HG03039 (cell line): Measurements from ENCODE around the gene CORO6.
"Not testable (repeated sequence)": the region's sequence is repeated elsewhere in the genome, so short reads cannot be mapped to it uniquely, and the experiment has no call there.

Experiments
- ATAC-seq: cut with Tn5 transposase; IDR thresholded peaks from one replicate; pipeline ENCODE4 v1.9.1; 2021; ENCODE audit warnings: mild to moderate bottlenecking, moderate library complexity; ENCODE audit not compliant: unreplicated experiment

The CORO6 gene

DNA sequence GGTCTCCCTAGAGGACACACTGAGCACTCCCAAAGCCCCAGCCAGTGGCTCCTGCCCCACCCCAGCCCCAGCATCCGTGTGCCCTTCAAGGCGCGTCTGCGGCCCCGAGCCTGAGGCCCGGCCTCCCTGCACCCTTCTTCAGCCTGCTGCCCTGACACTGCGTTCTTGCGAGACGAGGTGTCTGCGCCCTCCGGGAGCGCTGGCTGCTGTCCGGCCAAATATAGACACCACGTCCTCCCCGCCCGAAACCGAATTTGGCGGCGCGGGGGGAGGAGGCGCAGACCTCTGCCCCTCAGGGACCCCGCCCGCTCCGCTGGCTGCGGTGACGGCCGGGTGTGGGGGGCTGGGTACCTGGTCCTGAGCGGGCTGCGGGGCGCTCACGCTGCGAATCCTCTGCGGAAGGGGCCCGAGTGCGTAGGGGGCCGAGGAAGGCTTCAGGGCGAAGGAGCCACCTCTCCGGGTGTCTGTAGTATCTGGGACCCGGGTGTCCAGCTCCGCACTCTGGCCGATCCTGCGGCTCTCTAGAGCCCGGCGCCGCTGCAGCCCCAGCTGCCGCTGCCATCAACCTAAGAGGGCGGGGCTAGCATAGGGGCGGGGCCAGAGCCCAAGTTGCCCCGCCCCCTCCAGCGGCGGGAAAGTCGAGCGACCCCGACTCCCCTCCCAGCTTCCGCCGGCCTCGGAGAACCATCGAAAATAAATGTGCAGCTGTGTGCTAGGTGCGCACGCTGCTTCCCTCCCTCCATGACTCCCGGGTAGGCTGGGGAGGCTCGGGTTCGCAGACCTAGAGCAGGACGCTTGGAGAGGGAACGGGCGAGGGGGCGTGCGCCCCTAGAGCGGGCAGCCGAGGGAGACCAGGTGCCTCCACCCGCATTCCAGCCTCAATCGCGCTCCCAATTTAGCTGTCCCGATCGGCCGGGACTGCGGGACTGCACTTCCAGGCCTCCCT, at the start of gene CORO6:
Gene CORO6 (minus strand): TSS at position 576 of the 946 bp plus-strand sequence. CDS start 1,491 bp downstream, outside the sequence.
- ATAC-seq = no peak

DNA sequence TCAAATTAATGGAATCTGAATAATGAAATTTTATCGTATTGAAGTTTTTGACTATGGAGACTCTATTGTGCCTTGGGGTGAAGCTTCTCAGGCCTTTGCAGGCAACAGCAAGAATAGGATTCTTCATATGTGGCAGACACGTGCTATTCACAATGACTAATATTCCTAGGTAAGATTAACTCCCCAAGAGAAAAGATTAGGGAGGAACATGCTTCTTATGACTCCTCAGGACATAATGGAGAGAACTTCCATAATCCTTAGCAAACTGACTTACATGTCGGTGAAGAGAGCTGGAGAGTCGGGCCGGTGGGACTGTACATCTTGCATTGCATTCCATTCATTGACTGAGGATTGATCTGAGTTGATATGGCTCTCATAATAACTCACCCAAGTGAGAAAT, 48.9 kb upstream of the CORO6 start:
- ATAC-seq = no peak

- ATAC-seq = no peak
Measured at GRCh38 chr17:29669266-29669665, 46.6 kb upstream of the CORO6 start.

- ATAC-seq = no peak
Measured at GRCh38 chr17:29667969-29668368, 45.3 kb upstream of the CORO6 start.

DNA sequence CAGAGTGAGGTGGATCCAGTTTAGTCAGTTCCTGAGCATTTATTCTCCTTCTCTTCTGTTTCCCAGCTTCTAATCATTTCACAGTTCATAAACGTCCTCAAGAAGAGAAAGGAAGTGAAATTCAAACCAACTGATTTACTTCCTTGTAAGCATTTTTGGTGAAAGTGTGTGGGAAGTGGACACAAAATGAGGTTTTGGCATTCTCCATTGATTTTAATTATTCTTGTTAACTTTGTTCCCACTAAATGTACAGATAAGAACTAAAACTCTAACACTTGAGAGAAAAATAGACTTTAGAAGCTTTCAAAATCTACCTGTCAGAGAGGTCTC, 42.7 kb upstream of the CORO6 start:
- no peak for ATAC-seq

DNA sequence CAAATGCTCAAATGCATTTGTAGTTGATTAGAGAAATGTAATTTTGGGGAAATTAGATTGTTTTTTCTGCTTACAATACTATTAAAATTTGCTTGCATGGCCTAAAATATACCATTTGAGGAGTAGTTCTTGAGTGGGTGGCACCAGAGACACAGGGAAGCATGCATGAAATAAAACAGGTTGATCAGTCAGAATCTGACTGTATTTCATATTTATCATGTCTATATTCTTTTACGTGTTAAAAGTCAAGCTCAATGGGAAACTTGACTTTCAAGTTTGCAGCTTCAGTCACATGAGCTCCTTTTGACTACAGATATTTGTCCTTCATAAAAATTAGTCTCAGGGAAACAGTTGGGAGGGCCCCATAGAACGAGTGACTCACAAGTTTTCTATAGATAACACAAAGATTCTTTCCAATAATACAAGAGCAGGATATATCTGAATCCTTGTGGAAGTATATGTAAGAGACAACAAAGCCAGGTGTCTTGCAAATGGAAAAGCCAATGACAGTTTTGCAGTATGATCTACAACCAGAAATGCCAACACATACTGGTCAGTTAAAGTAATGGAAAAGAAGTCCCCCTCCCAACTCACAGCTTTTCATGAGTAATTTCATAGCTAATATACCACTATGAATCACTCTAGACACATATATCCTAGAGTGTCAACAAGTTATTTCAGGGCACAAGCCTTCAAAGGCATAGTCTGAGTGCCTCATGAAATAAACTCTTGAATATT, 42.2 kb upstream of the CORO6 start:
- ATAC-seq = no peak

DNA sequence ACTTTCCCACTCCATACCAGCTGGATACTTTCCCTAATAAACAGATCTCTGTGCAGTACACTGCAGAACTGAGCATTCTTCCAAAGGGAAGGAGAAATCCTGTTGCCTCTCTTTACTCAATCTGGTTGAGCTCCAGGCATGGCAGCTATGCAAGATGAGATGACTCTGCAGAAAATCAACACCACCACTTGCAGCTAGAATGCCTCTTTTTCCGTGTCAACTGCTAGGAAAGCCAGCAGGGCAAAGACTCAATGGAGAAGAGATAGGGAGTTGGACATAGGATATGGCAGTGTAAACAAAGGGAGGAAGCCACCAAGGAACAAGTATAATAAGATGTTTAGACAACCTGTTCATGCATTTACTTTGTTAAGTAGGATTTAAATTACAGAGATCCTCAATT, 40.4 kb upstream of the CORO6 start:
- no peak for ATAC-seq

DNA sequence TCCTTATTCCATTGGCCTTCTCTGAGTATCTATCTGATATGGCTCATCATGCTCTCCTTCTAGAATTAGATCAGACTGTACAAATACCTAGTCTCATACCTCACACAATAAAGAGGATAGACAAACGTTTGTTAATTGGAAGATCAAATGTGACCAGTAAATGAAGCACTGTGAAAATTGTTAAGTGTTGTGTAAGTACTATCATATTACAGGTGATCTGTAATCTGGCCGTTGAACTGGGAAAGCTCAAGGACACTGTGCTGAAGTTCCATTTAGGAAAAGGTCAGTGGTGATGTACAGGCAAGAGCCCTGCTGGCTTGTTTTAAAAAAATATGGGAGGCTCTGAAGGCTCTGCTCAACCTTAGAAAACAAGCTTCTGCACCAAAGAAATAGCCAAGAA, 38.5 kb upstream of the CORO6 start:
- no peak for ATAC-seq

DNA sequence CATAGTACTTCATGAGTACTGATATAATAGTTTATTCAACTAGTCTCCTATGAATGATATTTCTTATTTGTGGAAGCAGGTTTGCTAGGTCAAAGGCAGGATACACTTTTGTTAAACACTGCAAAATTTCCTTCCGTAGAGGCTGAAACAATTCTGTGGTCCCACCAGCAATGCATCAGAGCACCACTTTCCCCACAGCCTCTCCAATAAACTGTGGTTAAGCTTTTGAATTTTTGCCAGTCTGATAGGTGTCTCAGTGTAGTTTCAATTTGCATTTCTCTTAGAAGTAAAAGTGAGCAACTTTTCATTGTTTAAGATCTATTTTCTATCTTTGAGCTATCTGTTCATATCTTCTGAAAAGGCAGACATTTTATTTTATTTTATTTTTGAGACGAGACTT, 36.4 kb upstream of the CORO6 start:
- ATAC-seq = no peak

GRCh38 chr17:29655323-29655722, 32.6 kb upstream of the CORO6 start:
- no peak for ATAC-seq

DNA sequence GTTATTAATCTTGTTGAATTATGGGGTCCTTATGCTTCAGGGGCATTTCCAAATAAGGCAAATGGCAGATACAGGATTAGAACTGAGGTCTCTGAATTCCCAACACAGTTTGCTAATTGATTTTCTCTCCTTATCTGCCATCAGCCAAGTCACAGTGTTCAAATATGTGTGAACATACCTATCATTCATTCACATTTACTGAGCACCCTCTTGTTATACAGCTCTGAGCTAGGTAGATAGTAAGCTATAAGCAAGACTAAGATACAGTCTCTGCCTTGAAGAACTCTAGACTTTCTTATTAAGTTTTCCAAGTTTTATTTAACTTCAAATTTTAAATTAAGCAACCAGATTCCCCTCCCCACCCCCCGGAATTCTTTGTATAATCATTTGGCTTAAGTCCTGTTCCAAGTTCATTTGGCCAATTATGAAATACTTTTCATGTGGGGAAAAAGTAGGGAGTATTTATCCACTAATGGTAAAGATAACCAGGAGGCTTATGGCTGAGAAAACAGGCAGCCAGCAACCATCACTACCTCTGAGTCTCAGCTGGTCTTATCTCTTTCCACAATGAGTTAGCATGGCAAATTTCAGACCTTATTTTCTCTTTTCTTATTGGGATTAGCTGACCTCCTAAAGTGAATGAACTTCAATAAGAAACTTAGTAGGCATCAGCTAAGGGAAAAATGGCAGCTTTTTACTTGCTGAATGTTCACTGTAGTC, 31.4 kb upstream of the CORO6 start:
- ATAC-seq = no peak

- no peak for ATAC-seq
Measured at GRCh38 chr17:29652976-29653375, 30.3 kb upstream of the CORO6 start.

- not testable (repeated sequence) for ATAC-seq
Measured at GRCh38 chr17:29651913-29652312, 29.2 kb upstream of the CORO6 start.

DNA sequence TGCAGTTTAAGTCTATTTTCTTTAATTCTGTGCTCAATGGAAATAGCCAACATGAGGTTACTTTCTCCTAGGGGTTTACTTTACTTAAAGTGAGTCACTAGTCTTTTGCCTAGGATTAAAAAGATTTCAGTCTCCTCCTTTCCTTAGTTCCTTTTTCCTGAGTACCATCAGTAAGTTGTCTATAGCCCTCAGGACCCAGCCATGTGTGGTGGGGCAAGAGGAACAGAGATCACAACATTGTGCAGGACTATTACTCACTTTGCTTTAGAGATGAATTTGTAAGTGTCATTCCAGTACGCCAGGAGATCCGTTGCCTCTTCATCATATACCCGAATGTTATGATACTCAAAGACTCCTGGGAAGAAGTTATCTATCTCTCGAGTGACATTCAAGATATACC, 27.7 kb upstream of the CORO6 start:
- ATAC-seq = no peak

DNA sequence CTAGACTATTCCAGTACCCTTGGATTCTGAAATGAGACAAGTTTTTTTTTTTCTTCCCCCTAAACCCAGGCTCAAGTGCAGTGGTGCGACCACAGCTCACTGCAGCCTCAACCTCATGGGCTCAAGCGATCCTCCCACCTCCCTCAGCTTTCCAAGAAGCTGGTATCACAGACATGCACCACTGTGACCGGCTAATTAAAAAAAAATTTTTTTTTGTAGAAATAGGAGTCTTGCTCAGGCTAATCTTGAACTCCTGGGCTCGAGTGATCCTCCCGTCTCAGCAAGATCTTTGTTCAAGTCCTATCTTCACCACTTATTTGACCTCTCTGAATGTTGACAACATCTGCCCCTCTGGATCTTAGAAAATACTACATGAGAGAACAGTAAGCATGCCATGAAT, 26.6 kb upstream of the CORO6 start:
- no peak for ATAC-seq

- no peak for ATAC-seq
Measured at GRCh38 chr17:29648005-29648404, 25.3 kb upstream of the CORO6 start.

DNA sequence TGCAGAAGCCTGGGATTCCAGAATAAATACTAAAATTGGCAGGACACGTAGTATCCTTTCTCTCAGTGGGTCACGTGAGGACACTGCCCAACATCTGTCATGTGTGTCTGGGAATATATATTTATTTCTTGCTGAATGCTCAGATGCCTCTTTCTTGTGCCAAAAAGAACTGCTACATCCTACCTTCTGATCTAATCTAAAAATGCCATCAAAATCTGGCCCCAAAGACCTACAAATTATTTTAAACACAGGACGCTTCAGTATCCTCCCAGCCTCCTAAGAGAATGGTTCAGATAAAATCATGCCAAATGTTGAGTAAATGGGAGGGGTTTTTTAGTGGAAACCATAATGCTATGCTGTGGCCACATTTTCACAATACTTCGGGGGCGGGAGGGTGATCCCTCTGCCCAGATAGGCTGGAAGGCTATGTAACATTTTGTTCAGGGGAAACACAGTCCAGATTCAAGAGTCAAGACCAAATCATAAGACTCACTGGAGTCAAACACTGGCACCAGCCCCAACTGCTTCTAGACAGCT, 22.9 kb upstream of the CORO6 start:
- ATAC-seq = no peak

GRCh38 chr17:29643817-29644160, 21.1 kb upstream of the CORO6 start:
- ATAC-seq = no peak

DNA sequence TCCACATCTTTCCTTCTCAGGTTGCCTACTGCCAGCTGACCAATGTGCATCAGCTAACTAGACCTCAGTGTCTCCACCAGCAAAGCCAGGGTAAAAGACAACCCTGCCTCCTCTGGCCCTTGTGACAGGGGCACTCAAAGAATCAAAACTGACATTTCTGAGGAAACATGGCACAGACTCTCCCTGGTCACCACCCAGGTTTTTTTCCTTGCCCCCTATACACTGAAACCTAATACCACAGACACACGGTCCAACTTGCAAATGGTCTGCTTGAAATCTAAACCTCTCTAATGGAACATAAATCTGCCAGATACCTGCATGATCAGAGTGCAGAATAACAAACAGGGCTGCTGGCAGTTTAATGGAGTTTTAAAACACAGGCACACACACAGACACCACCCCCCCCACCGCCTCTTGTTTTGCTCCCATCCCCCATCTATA, 19.5 kb upstream of the CORO6 start:
- ATAC-seq = no peak

- ATAC-seq = no peak
Measured at GRCh38 chr17:29640981-29641642, 18.4 kb upstream of the CORO6 start.

DNA sequence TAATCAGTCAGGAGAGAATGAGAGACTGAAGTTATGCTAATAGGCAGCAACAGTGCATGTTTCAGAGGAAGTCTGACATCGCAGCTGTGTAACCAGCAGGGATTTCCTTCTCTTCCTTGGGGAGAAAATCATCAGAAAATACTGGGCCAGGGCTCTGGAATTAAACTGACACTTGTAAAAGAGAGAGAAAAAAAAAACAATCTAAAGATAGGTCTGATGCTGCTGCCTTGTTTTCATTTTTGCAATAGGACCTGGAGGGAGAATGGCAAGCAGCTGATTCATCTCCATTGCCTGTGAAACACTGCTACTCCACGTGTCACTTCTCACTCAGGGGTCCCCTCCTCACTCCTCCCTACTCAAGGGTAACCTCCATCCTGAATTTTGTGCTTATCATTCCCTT, 17.7 kb upstream of the CORO6 start:
- ATAC-seq = no peak
